H1 (cell line): ENCODE measurements around the gene ZBTB46. TPM values are rescaled to one million over a fixed set of nuclear protein-coding genes. Genes with fewer than 3 reads are reported as not detected.

Source experiments
- BCL11A ChIP-seq, 2 experiments: IDR thresholded peaks; one replicate each; pipeline ENCODE4 v1.6.1; 2011; ENCODE audit warnings: low read depth in 2 of 2, low read length in 2 of 2, mild to moderate bottlenecking in 2 of 2
- CBX5 ChIP-seq: fragments of 300-800, 300-1000 bp; sonication (generic); IDR thresholded peaks from 2 replicates; pipeline ENCODE4 v1.7.1; 2016; ENCODE audit warnings: antibody characterized with exemption, low read length, low read depth
- EP300 ChIP-seq, 2 experiments: IDR thresholded peaks; 1 replicate in 1 of 2; 2 replicates in 1 of 2; pipeline ENCODE4 v1.6.1; 2011 to 2012; ENCODE audit warnings: low read depth in 2 of 2, low read length in 2 of 2, mild to moderate bottlenecking in 2 of 2, borderline replicate concordance in 1 of 2, inconsistent platforms in 1 of 2, moderate library complexity in 1 of 2
- HDAC6 ChIP-seq: IDR thresholded peaks from one replicate; pipeline ENCODE4 v1.7.1; 2012; ENCODE audit warnings: low read depth, mild to moderate bottlenecking, inconsistent platforms, low read length, moderate library complexity
- RXRA ChIP-seq: IDR thresholded peaks from 2 replicates; pipeline ENCODE4 v1.6.1; 2011; ENCODE audit warnings: low read depth, mild to moderate bottlenecking, low read length, moderate library complexity; ENCODE audit not compliant: insufficient read depth
- SIN3A ChIP-seq, 2 experiments: IDR thresholded peaks in 1 of 2; conservative IDR thresholded peaks in 1 of 2; 2 replicates each; pipeline ENCODE4 v1.6.1; 2011 to 2012; ENCODE audit warnings: low read length in 2 of 2, improper control_type of control experiment in 1 of 2, low read depth in 1 of 2, mild to moderate bottlenecking in 1 of 2
- SP2 ChIP-seq: IDR thresholded peaks from 2 replicates; pipeline ENCODE4 v1.6.1; 2012; ENCODE audit warnings: mild to moderate bottlenecking, low read length, inconsistent platforms
- TCF12 ChIP-seq: IDR thresholded peaks from 2 replicates; pipeline ENCODE4 v1.6.1; 2011; ENCODE audit warnings: low read depth, mild to moderate bottlenecking, low read length
- polyA plus RNA-seq, 7 experiments: library from polyadenylated mRNA; depleted of rRNA in 3 of 7; stranded (reverse) in 5 of 7; unstranded in 2 of 7; fragments of >200 nt in 5 of 7; fragments of 200-250 nt in 2 of 7; gene quantifications; 1 replicate in 5 of 7; 2 replicates in 1 of 7; 4 replicates in 1 of 7; pipeline versions ENCODE4 v1.2.1 to v1.2.3, GENCODE V29; 2011 to 2013; ENCODE audit warnings: missing spikeins in 2 of 7, mixed read lengths in 2 of 7
- total RNA-seq: library from RNA; stranded (reverse); fragmentation: NEBNext Ultra II Directional; extraction: Animal tissue kit (Norgen Biotek cat#: 25700); gene quantifications from 2 replicates; pipeline ENCODE4 v1.2.1, GENCODE V29; 2021

Gene ZBTB46
- total and polyA plus RNA-seq, 2 of the 8 experiments (the other 6 are each of a cell fraction or from before 2014, with no cell fraction given) = 6.4 to 22.4 TPM

DNA sequence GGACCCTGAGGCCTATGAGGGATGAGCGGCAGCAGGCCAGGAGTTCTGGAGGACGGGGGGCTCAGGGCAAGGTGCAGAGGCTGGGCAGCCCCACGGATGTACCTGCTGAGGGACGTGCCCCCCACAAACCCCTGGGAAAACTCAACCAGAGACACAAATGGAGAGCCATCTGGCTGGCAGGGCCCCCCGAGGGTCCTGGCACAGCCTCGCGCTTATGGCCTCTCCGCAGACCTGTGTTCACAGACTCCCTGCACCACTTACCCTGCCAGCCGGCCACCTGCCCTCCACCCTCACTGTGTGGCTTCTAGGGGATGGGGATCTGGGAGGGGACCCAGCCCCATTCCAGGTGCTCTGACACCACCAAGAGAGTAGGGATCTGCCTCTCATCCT lies 3.4 kb upstream of the ZBTB46 start (continued):
- TF ChIP-seq SIN3A (conservative IDR thresholded peaks at IDR 0.05 in 1 of 2, IDR thresholded peaks at IDR 0.05 in 1 of 2; ENCODE audit: low read depth in 1 of 2, low read length in 2 of 2) (no peak), SP2 (no peak), TCF12 (no peak), HDAC6 (no peak), RXRA (no peak), BCL11A (IDR thresholded peaks at IDR 0.05; ENCODE audit: low read depth in 2 of 2, low read length in 2 of 2) (no peak), EP300 (IDR thresholded peaks at IDR 0.05; ENCODE audit: borderline replicate concordance in 1 of 2, low read depth in 2 of 2, low read length in 2 of 2) (no peak), CBX5 (no peak)
